CD4-positive, alpha-beta T cell treated with Interleukin-17A for 4 hours (primary cell): ENCODE data around the gene HES4.
"Not testable (repeated sequence)": the region's sequence is repeated elsewhere in the genome, so short reads cannot be mapped to it uniquely, and the experiment has no call there.

ENCODE experiments used
- DNase-seq: peaks from one replicate; pipeline ENCODE4 v3.0.0-alpha.2; 2020; ENCODE audit warnings: mixed read lengths

HES4 gene

GRCh38 chr1:996851-997712 is 2.8 kb downstream of the HES4 start:
- no peak for DNase-seq

GRCh38 chr1:995665-996633 is 3.9 kb downstream of the HES4 start:
- no peak for DNase-seq

GRCh38 chr1:994546-994945 is 5.4 kb downstream of the HES4 start:
- not testable (repeated sequence) for DNase-seq

- DNase-seq = no peak
Observed at GRCh38 chr1:993379-993995, 6.4 kb downstream of the HES4 start.

- DNase-seq = no peak
Observed at GRCh38 chr1:992362-992761, 7.5 kb downstream of the HES4 start.

- no peak for DNase-seq
Observed at GRCh38 chr1:991895-992294, 8.0 kb downstream of the HES4 start.

- not testable (repeated sequence) for DNase-seq
Observed at GRCh38 chr1:991275-991674, 8.6 kb downstream of the HES4 start.

GRCh38 chr1:988061-988460 is 11.8 kb downstream of the HES4 start:
- DNase-seq = not testable (repeated sequence)

- no peak for DNase-seq
Observed at GRCh38 chr1:985126-985525, 14.8 kb downstream of the HES4 start.

GRCh38 chr1:984476-984814 is 15.5 kb downstream of the HES4 start:
- DNase-seq = no peak

GRCh38 chr1:983798-984475 is 16.0 kb downstream of the HES4 start:
- DNase-seq = peak; percentile 74

- no peak for DNase-seq
Observed at GRCh38 chr1:982765-983436, 17.0 kb downstream of the HES4 start.

GRCh38 chr1:981955-982558 is 17.8 kb downstream of the HES4 start, which contains the start of gene PERM1:
Gene PERM1, minus strand, starts transcription at chr1:982093. Its CDS starts 1,064 bp downstream, at chr1:981029.
- DNase-seq = no peak

GRCh38 chr1:981491-981954 is 18.4 kb downstream of the HES4 start:
- no peak for DNase-seq

- no peak for DNase-seq
Observed at GRCh38 chr1:980602-981395, 19.1 kb downstream of the HES4 start.

GRCh38 chr1:980137-980571 is 19.7 kb downstream of the HES4 start:
- no peak for DNase-seq

GRCh38 chr1:979744-980072 is 20.2 kb downstream of the HES4 start:
- DNase-seq = no peak

GRCh38 chr1:978835-979743 is 20.8 kb downstream of the HES4 start:
- no peak for DNase-seq

- DNase-seq = no peak
Observed at GRCh38 chr1:978069-978834, 21.6 kb downstream of the HES4 start.
